ENCODE results near the gene GPR132. TPM values are rescaled to one million over a fixed set of nuclear protein-coding genes. Genes with fewer than 3 reads are reported as not detected.

Gene GPR132
- polyA plus RNA-seq, 1 donor from 2014 or later, result not detected

DNA sequence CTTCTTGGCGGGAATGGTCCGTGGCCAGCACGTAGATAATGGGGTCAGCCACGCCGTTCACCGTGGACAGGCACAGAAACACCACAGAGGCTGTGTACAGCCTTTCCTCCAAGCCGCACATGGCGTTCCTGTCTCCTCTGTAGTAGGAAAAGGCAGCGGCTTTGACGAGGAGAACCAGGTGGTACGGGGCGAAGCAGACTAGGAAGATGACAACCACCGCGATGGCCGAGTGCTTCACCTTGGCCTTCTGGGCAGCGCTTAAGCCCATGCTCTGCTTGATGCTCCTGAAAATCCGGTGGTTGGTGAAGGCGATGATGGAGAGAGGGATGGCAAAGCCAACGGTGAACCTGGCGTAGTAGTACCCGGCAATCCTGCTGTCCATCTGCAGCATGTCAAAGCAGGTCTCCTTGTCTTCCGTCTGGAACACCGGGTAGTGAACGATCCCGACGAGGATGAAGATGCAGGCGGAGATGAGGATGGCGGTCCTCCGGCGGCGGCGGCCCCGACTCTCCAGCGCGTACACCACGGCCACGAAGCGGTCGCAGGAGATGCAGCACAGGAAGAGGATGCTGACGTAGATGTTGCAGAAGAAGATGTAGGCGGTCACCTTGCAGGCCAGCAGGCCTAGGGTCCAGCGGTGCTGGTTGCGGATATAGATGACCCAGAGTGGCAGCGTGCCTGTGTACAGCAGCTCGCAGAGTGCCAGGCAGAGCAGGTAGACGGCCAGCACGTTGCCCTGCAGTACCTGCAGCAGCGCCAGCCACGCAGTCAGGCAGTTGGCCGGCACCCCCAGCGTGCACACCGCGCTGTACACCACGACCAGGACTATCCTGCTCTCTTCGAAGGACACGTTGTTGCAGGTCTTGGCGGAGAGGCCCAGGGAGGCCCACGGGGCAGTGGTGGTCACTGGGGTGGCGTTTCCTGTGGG is 13.8 kb downstream of the GPR132 start:
- Histone ChIP-seq H4K20me1 (ENCODE audit: insufficient read depth) (no peaks in the 10 kb centered on the region), H2AFZ (ENCODE audit: low read depth, low read length) (no peak overlapping the region)
- TF ChIP-seq, protein P1, sequence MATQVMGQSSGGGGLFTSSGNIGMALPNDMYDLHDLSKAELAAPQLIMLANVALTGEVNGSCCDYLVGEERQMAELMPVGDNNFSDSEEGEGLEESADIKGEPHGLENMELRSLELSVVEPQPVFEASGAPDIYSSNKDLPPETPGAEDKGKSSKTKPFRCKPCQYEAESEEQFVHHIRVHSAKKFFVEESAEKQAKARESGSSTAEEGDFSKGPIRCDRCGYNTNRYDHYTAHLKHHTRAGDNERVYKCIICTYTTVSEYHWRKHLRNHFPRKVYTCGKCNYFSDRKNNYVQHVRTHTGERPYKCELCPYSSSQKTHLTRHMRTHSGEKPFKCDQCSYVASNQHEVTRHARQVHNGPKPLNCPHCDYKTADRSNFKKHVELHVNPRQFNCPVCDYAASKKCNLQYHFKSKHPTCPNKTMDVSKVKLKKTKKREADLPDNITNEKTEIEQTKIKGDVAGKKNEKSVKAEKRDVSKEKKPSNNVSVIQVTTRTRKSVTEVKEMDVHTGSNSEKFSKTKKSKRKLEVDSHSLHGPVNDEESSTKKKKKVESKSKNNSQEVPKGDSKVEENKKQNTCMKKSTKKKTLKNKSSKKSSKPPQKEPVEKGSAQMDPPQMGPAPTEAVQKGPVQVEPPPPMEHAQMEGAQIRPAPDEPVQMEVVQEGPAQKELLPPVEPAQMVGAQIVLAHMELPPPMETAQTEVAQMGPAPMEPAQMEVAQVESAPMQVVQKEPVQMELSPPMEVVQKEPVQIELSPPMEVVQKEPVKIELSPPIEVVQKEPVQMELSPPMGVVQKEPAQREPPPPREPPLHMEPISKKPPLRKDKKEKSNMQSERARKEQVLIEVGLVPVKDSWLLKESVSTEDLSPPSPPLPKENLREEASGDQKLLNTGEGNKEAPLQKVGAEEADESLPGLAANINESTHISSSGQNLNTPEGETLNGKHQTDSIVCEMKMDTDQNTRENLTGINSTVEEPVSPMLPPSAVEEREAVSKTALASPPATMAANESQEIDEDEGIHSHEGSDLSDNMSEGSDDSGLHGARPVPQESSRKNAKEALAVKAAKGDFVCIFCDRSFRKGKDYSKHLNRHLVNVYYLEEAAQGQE (IDR thresholded peaks at IDR 0.05; ENCODE audit: borderline replicate concordance), result no peak

DNA sequence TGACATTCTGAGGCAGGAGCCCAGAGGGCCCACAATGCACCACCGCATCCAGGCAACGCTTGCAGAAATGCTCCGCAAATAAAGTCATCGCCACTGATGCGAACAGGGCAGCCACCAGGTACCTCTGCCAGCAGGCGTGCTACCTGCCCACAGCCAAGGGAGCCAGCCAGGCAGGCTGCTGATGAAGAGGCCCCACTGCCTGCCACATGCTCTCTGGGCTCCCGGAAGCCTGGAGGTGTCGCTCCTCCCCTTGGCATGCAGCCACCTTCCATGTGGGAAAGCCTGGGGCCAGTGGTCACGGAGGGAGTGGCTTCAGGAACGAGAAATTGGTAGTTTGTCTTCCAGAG is 14.7 kb downstream of the GPR132 start:
- H3K79me2 ChIP-seq (replicated peaks; ENCODE audit: insufficient read depth, low read length), result no peaks in the 10 kb centered on the region
- H3K9me2 ChIP-seq (ENCODE audit: insufficient read depth, low read length), result no peaks in the 10 kb centered on the region
- no peak overlapping the region for H3K9ac ChIP-seq (ENCODE audit: low read length)
- H3K4me2 ChIP-seq (ENCODE audit: low read length), result no peak overlapping the region
- no peaks in the 10 kb centered on the region for H4K20me1 ChIP-seq (ENCODE audit: insufficient read depth)
- no peaks in the 10 kb centered on the region for H3K27me3 ChIP-seq (ENCODE audit: insufficient read depth, low read depth, low read length)
- H2AFZ ChIP-seq (ENCODE audit: low read depth, low read length), result no peak overlapping the region
- TF ChIP-seq EZH2 (IDR thresholded peaks at IDR 0.05; ENCODE audit: borderline replicate concordance, insufficient read depth, low read length, poor library complexity, severe bottlenecking), result no peak
- TF ChIP-seq RAD21 (conservative IDR thresholded peaks at IDR 0.05), result no peak
- TF ChIP-seq SMC3 (conservative IDR thresholded peaks at IDR 0.05; ENCODE audit: poor library complexity), result no peak
- no peak for TF ChIP-seq TAF1 (IDR thresholded peaks at IDR 0.05; ENCODE audit: low read depth)
- TF ChIP-seq, protein P2, sequence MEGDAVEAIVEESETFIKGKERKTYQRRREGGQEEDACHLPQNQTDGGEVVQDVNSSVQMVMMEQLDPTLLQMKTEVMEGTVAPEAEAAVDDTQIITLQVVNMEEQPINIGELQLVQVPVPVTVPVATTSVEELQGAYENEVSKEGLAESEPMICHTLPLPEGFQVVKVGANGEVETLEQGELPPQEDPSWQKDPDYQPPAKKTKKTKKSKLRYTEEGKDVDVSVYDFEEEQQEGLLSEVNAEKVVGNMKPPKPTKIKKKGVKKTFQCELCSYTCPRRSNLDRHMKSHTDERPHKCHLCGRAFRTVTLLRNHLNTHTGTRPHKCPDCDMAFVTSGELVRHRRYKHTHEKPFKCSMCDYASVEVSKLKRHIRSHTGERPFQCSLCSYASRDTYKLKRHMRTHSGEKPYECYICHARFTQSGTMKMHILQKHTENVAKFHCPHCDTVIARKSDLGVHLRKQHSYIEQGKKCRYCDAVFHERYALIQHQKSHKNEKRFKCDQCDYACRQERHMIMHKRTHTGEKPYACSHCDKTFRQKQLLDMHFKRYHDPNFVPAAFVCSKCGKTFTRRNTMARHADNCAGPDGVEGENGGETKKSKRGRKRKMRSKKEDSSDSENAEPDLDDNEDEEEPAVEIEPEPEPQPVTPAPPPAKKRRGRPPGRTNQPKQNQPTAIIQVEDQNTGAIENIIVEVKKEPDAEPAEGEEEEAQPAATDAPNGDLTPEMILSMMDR (IDR thresholded peaks at IDR 0.05; ENCODE audit: poor library complexity, severe bottlenecking), result no peak
- no peaks in the 10 kb centered on the region for H3K36me3 ChIP-seq (ENCODE audit: insufficient read depth, low read length)
- H3F3A ChIP-seq (ENCODE audit: insufficient read depth, low read length, poor library complexity, severe bottlenecking), result no peaks in the 10 kb centered on the region
- H3K4me3 ChIP-seq (ENCODE audit: low read length), result no peak overlapping the region
- H3K9me3 ChIP-seq (ENCODE audit: low read length), result no peaks in the 10 kb centered on the region
- H3K27ac ChIP-seq (ENCODE audit: low read length), result no peak overlapping the region

More for the DNA sequence above, 13.8 kb downstream of the GPR132 start:
- no peaks in the 10 kb centered on the region for H3F3A ChIP-seq (ENCODE audit: insufficient read depth, low read length, poor library complexity, severe bottlenecking)
- no peak overlapping the region for H3K27ac ChIP-seq (ENCODE audit: low read length)
- no peaks in the 10 kb centered on the region for H3K36me3 ChIP-seq (ENCODE audit: insufficient read depth, low read length)
- H3K9me3 ChIP-seq (ENCODE audit: low read length), result no peaks in the 10 kb centered on the region
- no peaks in the 10 kb centered on the region for H3K27me3 ChIP-seq (ENCODE audit: insufficient read depth, low read depth, low read length)
- H3K79me2 ChIP-seq (replicated peaks; ENCODE audit: insufficient read depth, low read length), result no peaks in the 10 kb centered on the region
- no peak overlapping the region for H3K4me3 ChIP-seq (ENCODE audit: low read length)
- no peak overlapping the region for H3K9ac ChIP-seq (ENCODE audit: low read length)
- no peaks in the 10 kb centered on the region for H3K9me2 ChIP-seq (ENCODE audit: insufficient read depth, low read length)
- no peak overlapping the region for H3K4me2 ChIP-seq (ENCODE audit: low read length)
